GM19328 (cell line): ENCODE results near the gene NCOA5.

Experiments
- ATAC-seq: cut with Tn5 transposase; IDR thresholded peaks from one replicate; pipeline ENCODE4 v1.9.1; 2021; ENCODE audit warnings: mild to moderate bottlenecking, moderate library complexity; ENCODE audit not compliant: unreplicated experiment

The NCOA5 gene

DNA sequence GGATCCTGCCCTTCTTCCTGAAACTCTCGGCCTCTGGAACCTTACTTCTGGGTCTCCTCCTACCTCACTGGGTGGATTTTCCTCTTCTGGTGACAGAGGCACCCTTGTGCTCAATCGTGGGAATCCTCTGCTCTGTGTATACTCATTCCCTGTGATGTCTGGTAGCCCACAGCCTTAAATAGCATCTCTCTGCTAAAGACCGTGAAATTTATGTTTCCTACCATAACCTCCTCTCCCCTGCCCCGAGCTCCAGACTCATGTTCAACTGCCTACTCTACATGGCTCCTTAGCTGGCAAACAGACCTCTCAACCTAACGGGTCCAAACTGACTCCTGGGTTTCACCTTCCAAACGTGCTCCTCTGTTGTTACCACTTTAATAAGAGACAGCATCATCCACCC lies 71.2 kb downstream of the NCOA5 start:
- no peak for ATAC-seq

- no peak for ATAC-seq
Measured at GRCh38 chr20:46018112-46018511, 71.7 kb downstream of the NCOA5 start.

- ATAC-seq: no peak
Measured at GRCh38 chr20:46017272-46017671, 72.5 kb downstream of the NCOA5 start.

GRCh38 chr20:46014517-46015396 lies 75.0 kb downstream of the NCOA5 start:
- no peak for ATAC-seq

GRCh38 chr20:46013829-46014516 lies 75.8 kb downstream of the NCOA5 start:
- ATAC-seq: no peak

- no peak for ATAC-seq
Measured at GRCh38 chr20:46013322-46013828, 76.4 kb downstream of the NCOA5 start.

DNA sequence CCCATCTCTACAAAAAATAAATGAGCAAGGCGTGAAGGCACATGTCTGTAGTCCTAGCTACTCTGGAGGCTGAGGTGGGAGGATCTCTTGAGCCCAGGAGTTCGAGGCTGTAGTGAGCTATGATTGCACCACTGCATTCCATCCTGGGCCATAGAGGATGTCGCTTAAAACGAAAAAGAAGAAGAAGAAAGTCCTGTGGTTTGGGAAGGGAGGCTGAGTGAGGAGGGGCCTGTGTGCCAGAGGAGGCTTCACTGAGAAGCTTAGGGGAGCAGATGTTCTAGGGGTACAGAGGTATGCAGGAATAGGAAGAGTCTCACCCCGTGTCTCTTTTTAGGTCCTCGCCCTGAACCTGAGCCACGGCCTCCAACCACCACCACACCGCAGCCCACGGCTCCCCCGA lies 76.8 kb downstream of the NCOA5 start:
- ATAC-seq: no peak

- ATAC-seq: no peak
Measured at GRCh38 chr20:46011631-46012482, 77.9 kb downstream of the NCOA5 start.
